GM12878 (cell line): Measurements from ENCODE around the gene WDFY1. TPM values are rescaled to one million over a fixed set of nuclear protein-coding genes. Genes with fewer than 3 reads are reported as not detected.

Experiments used
- ATAC-seq: fragments of 200-7000 bp; cut with Tn5 transposase; 3 replicates; pipeline ENCODE4 v1.9.1; 2020; ENCODE audit warnings: mild to moderate bottlenecking, moderate library complexity
- BruUV-seq: library from RNA; stranded (reverse); fragments of 400-500 nt; replicated peaks from 2 replicates; lab custom pipeline; 2021; lab: Mats Ljungman, UMichigan
- CTCF ChIA-PET: fragments of 300-600 bp; sonication (Branson Sonifier 250); formaldehyde crosslinking; extraction: SDS; loops from one replicate; lab custom pipeline; 2021; ENCODE audit warnings: inconsistent platforms; lab: Yijun Ruan, JAX
- POLR2A ChIA-PET: fragments of 350-600 bp; formaldehyde crosslinking; extraction: SDS; loops from one replicate; lab custom pipeline; 2021; ENCODE audit warnings: inconsistent platforms; lab: Charles Lee
- RAD21 ChIA-PET: fragments of 300-600 bp; sonication (Branson Sonifier 250); formaldehyde crosslinking; loops from one replicate; lab custom pipeline; 2023; ENCODE audit warnings: antibody characterized with exemption; ENCODE audit not compliant: unreplicated experiment; lab: Charles Lee
- SMC1A ChIA-PET: fragments of 300-600 bp; sonication (Branson Sonifier 250); formaldehyde crosslinking; loops from one replicate; lab custom pipeline; 2023; ENCODE audit not compliant: unreplicated experiment, uncharacterized antibody; lab: Charles Lee
- DNase-seq: peaks from one replicate; pipeline ENCODE4 v3.0.0-alpha.2; 2011; ENCODE audit warnings: low read depth, low spot score
- FAIRE-seq: peaks from 3 replicates; lab custom pipeline; 2011; peaks lifted over from hg19 to GRCh38; lab: Jason Lieb, UNC
- H2AFZ ChIP-seq: 2 replicates; pipeline ENCODE4 v1.6.0; 2011; ENCODE audit warnings: low read depth, low read length, control low read depth; ENCODE audit not compliant: control insufficient read depth
- H3K27ac ChIP-seq: 2 replicates; pipeline ENCODE4 v1.5.1; 2011; ENCODE audit warnings: control low read depth; ENCODE audit not compliant: control insufficient read depth, insufficient read depth
- H3K27me3 ChIP-seq, 2 experiments: replicated peaks in 1 of 2; 2 replicates each; pipeline versions ENCODE4 v1.6.0 to v1.6.1; 2011; ENCODE audit warnings: low read length in 1 of 2; ENCODE audit not compliant: control insufficient read depth in 2 of 2, insufficient read depth in 2 of 2
- H3K36me3 ChIP-seq, 2 experiments: 2 replicates each; pipeline ENCODE4 v1.5.1; 2011; ENCODE audit warnings: low read length in 1 of 2; ENCODE audit not compliant: control insufficient read depth in 2 of 2, insufficient read depth in 2 of 2
- H3K4me1 ChIP-seq: 2 replicates; pipeline ENCODE4 v1.6.1; 2011; ENCODE audit warnings: mild to moderate bottlenecking, low read length, moderate library complexity, mixed read lengths; ENCODE audit not compliant: control insufficient read depth, insufficient read depth
- H3K4me2 ChIP-seq: 2 replicates; pipeline ENCODE4 v1.6.0; 2011; ENCODE audit warnings: control low read depth; ENCODE audit not compliant: control insufficient read depth, insufficient read depth
- H3K4me3 ChIP-seq: fragments of 200-600 bp; sonication (generic); 2 replicates; pipeline ENCODE4 v1.5.1; 2016
- H3K79me2 ChIP-seq: 2 replicates; pipeline ENCODE4 v1.6.0; 2011; ENCODE audit warnings: low read length; ENCODE audit not compliant: control insufficient read depth, insufficient read depth
- H3K9ac ChIP-seq: 2 replicates; pipeline ENCODE4 v1.8.0; 2011; ENCODE audit warnings: low read length, control low read depth, mixed read lengths; ENCODE audit not compliant: control insufficient read depth, insufficient read depth
- H3K9me3 ChIP-seq: replicated peaks from 3 replicates; pipeline ENCODE4 v1.5.1; 2011; ENCODE audit warnings: mild to moderate bottlenecking, low read length; ENCODE audit not compliant: control insufficient read depth, insufficient read depth
- H4K20me1 ChIP-seq: 2 replicates; pipeline ENCODE4 v1.6.0; 2011; ENCODE audit not compliant: control insufficient read depth, insufficient read depth
- CTCF ChIP-seq, 3 experiments: IDR thresholded peaks in 2 of 3; conservative IDR thresholded peaks in 1 of 3; 2 replicates each; pipeline ENCODE4 v1.5.1; 2011; ENCODE audit warnings: low read depth in 3 of 3, low read length in 3 of 3, mild to moderate bottlenecking in 3 of 3, control low read depth in 2 of 3, moderate library complexity in 2 of 3, inconsistent platforms in 1 of 3, mixed read lengths in 1 of 3; ENCODE audit not compliant: control insufficient read depth in 2 of 3, insufficient read depth in 1 of 3; ENCODE audit errors: extremely low read depth in 1 of 3
- RAD21 ChIP-seq: IDR thresholded peaks from 2 replicates; pipeline ENCODE4 v1.6.1; 2011; ENCODE audit warnings: mild to moderate bottlenecking, low read depth, low read length, moderate library complexity; ENCODE audit not compliant: insufficient read depth
- RELA ChIP-seq: fragments of 450-650 bp; IDR thresholded peaks from 2 replicates; pipeline ENCODE4 v1.8.0; 2014; ENCODE audit warnings: borderline replicate concordance; ENCODE audit not compliant: partially characterized antibody
- SMC3 ChIP-seq: IDR thresholded peaks from 2 replicates; pipeline ENCODE4 v1.6.1; 2011; ENCODE audit warnings: low read length, improper control_type of control experiment, borderline replicate concordance
- WGBS: methylation state at CpG from one replicate; pipeline ENCODE4 v1.1.6; 2016; ENCODE audit warnings: low lambda C conversion rate; ENCODE audit not compliant: insufficient replicate concordance, insufficient coverage; ENCODE audit errors: missing lambda C conversion rate; 5-methylcytosine and 5-hydroxymethylcytosine counted together
- in situ Hi-C: fragments of 300-500 bp; cut with MboI; formaldehyde crosslinking; loops from 9 replicates; pipeline ENCODE4 v1.14.3; 2018; ENCODE audit warnings: mixed read lengths
- intact Hi-C: fragments of 100-400 bp; cut with micrococcal nuclease; formaldehyde crosslinking; loops from one replicate; pipeline ENCODE4 v1.14.2; 2022; ENCODE audit not compliant: unreplicated experiment
- polyA plus RNA-seq, 11 experiments: library from polyadenylated mRNA; depleted of rRNA in 4 of 11; unstranded in 6 of 11; stranded (reverse) in 5 of 11; fragments of >200 nt; fragmentation: Nextera tagmentation in 4 of 11; fragmentation: Illumina TruSeq in 1 of 11; extraction: Ambion mirVana in 4 of 11; extraction: Trizol in 1 of 11; gene quantifications; 1 replicate in 1 of 11; 2 replicates in 10 of 11; pipeline versions ENCODE4 v1.2.1 to v1.2.3, GENCODE V29; 2011 to 2016; ENCODE audit warnings: inconsistent platforms in 2 of 11, missing spikeins in 2 of 11, low read depth in 1 of 11
- total RNA-seq, 4 experiments: library from RNA; depleted of rRNA in 3 of 4; stranded (reverse); fragments of >200 nt in 3 of 4; fragmentation: Illumina TruSeq in 1 of 4; extraction: Trizol in 1 of 4; gene quantifications; 2 replicates each; pipeline versions ENCODE4 v1.2.1 to v1.2.3, GENCODE V29; 2013 to 2021

The WDFY1 gene
- total and polyA plus RNA-seq, 10 of the 15 experiments (the other 5 are each of a cell fraction or from before 2014, with no cell fraction given): 2.9 to 28.1 (median 13.1) TPM

- peak; percentile 87 for ATAC-seq
- ChIA-PET CTCF (interaction anchor here (0.5 to 11.1 kb wide), 52 partner anchors 10 to 1022 kb away, joined by 3 to 188 read pairs (median 4); partner anchors contain the start of gene MRPL44), POLR2A (interaction anchor here (0.6 kb wide), 1 partner anchor 190 kb away, joined by 4 read pairs; no protein-coding TSS in a partner anchor), RAD21 (interaction anchor here (0.7 to 5.0 kb wide), 11 partner anchors 10 to 375 kb away, joined by 3 to 93 read pairs (median 4); no protein-coding TSS in a partner anchor), SMC1A (interaction anchor here (0.6 to 7.2 kb wide), 21 partner anchors 10 to 657 kb away, joined by 3 to 108 read pairs (median 4); no protein-coding TSS in a partner anchor)
- no peak for DNase-seq
- in situ Hi-C loops: loop anchor here (5.0 to 25.0 kb wide), 2 partner anchors 294 to 644 kb away; no protein-coding TSS in a partner anchor
- WGBS: 20% methylated on average over 5 of the region's 5 CpGs
- FAIRE-seq: peak; percentile 95
- TF ChIP-seq CTCF (IDR thresholded peaks at IDR 0.05 in 2 of 3, conservative IDR thresholded peaks at IDR 0.05 in 1 of 3; ENCODE audit: control insufficient read depth in 2 of 3, extremely low read depth in 1 of 3, insufficient read depth in 1 of 3, low read depth in 3 of 3, low read length in 3 of 3) (peak; percentile 71 to 81 (median 78)), SMC3 (peak; percentile 88), RAD21 (peak; percentile 71), RELA (no peak)
- no peaks in the 10 kb centered on the region for H3K79me2 ChIP-seq
- H3K4me3 ChIP-seq: no peak overlapping the region
- peaks cover 0 to 4% of the 10 kb centered on the region in 2 experiments; a peak in 2 of 4 replicates for H3K27me3 ChIP-seq
- H3K9ac ChIP-seq: no peak overlapping the region
- no peaks in the 10 kb centered on the region for H3K9me3 ChIP-seq
- no TSS peak for BruUV-seq
- no peaks in the 10 kb centered on the region for H3K4me1 ChIP-seq
- no peak overlapping the region for H3K4me2 ChIP-seq
- intact Hi-C loops: loop anchor here (1.0 kb wide), 1 partner anchor 291 kb away; no protein-coding TSS in a partner anchor
- no peaks in the 10 kb centered on the region for H3K36me3 ChIP-seq
- no peaks in the 10 kb centered on the region for H4K20me1 ChIP-seq
- no peak overlapping the region for H2AFZ ChIP-seq
- no peak overlapping the region for H3K27ac ChIP-seq
These were observed 48.6 kb upstream of the WDFY1 start for GRCh38 chr2:223993634-223994232.
